Measurements from ENCODE around the gene NCSTN.

GRCh38 chr1:160352555-160352954, 9.4 kb downstream of the NCSTN start:
- no peak for TF ChIP-seq CTCF (IDR thresholded peaks at IDR 0.05)
- no peak for TF ChIP-seq POLR2A (IDR thresholded peaks at IDR 0.05)
- TF ChIP-seq EP300 (IDR thresholded peaks at IDR 0.05; ENCODE audit: low read depth) = no peak
- no peak for TF ChIP-seq POLR2AphosphoS5 (IDR thresholded peaks at IDR 0.05)

Measured in transverse colon (tissue), 4 donors.